Skeletal muscle cell (primary cell): Measurements from ENCODE around the gene MYO6.

Experiments used
- DNase-seq: peaks from one replicate; pipeline ENCODE4 v3.0.0-alpha.2; 2010; ENCODE audit warnings: low read depth
- H3K4me3 ChIP-seq: 2 replicates; pipeline ENCODE4 v1.5.1; 2011; ENCODE audit warnings: low read depth, mild to moderate bottlenecking, control low read depth, low read length, moderate library complexity

Gene MYO6

GRCh38 chr6:75933387-75933975 lies 184.4 kb downstream of the MYO6 start:
- no peak for DNase-seq
- no peak overlapping the region for H3K4me3 ChIP-seq

DNA sequence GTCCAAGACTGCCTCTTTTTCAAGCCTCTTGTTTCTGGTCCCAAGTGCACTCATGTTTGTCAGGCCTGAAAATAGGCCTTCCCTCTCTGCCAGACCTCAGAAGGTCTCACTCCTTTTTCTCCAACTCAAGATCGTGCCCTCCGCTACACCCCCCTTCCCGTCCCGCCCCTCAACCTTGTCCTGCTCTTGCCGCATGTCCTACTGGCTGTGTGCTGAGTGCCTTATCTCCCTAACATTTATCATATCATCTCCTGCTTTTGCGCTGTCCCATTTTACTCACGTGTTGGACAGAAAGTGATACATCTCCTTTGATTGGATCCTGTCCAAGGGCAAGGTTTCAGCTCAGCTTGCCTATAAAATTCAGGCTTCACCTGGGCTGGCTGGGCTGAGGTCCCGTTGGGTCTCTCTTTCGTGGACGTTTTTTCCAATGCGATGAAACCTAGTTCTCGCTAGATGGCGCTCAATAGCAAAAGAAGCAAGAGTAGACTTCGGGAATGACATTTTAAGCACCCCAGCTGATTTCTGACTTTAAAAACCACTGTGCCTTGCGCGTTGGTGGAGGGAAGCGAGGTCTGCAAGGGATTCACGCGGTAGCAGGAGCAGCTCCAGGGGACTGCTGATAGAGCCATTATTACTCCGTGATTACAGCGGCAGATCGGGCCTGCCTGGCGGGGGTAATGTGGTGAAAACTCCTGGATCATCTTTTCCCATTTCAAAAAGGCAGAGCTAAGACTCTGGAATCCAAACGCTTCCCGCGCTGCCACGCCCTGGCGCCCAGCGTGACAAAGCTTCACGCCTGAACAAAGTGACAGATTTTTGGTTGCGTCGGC lies 185.8 kb downstream of the MYO6 start:
- DNase-seq = peak; percentile 44
- peak overlapping the region; percentile 49 for H3K4me3 ChIP-seq

DNA sequence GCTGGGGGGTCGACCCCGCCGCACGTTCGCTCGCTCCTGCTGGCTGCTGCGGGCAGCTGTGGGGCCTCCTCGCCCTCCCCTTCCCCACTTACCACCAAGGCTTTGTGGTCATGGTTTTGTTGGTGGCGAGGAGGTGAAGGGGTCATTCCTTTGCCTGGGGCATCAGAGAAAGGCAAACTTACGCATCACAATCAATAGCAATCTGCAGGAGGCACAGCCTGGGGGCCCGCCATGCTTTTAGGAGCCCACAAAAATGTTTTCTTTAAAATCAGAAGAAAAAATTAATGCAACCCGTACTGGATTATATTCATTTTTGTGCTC lies 186.4 kb downstream of the MYO6 start:
- DNase-seq = no peak
- H3K4me3 ChIP-seq = peak overlapping the region; percentile 49

- H3K4me3 ChIP-seq = no peak overlapping the region
- no peak for DNase-seq
Measured at GRCh38 chr6:75936682-75937081, 187.6 kb downstream of the MYO6 start.

DNA sequence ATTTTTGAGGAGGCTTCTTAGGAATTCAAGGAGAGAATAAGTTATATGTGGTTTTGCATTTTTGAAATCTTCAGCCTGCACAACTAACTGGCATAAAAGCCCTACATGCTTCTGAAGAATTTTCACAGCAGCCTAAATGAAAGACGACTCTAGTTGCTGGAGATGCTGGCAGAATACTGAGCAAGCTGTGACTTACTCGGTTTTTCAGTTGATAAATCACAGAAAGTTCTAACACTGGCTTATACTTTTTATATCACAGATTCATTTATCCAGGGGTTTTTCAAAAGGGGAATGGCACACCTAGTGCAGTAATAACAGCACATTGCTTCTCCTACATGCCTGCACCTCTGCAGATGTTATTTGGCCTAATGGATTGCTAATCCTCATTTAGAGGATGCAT lies 188.8 kb downstream of the MYO6 start:
- no peak overlapping the region for H3K4me3 ChIP-seq
- no peak for DNase-seq

- no peak for DNase-seq
Measured at GRCh38 chr6:75940564-75940963, 191.5 kb downstream of the MYO6 start.

GRCh38 chr6:75941509-75941908 lies 192.5 kb downstream of the MYO6 start:
- no peak overlapping the region for H3K4me3 ChIP-seq
- no peak for DNase-seq

More at GRCh38 chr6:75940564-75940963, 191.5 kb downstream of the MYO6 start:
- no peak overlapping the region for H3K4me3 ChIP-seq

DNA sequence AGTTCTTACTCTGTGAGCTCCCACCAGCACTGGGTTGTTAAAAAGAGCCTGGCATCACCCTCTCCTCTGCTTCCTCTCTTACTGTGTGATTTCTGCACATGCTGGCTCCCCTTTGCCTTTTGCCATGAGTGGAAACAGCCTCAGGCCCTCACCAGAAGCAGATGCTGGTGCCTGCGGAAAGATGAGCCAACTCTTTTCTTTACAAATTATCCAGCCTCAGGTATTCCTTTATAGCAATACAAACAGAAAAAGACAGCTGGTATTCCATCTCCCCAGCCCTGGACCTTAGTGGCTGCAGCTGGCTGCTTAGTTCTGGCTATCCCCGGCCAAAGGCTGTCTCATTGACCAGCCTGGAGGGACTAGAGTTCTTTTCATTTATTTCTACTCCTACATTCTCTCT lies 194.3 kb downstream of the MYO6 start:
- no peak for DNase-seq
- no peak overlapping the region for H3K4me3 ChIP-seq

DNA sequence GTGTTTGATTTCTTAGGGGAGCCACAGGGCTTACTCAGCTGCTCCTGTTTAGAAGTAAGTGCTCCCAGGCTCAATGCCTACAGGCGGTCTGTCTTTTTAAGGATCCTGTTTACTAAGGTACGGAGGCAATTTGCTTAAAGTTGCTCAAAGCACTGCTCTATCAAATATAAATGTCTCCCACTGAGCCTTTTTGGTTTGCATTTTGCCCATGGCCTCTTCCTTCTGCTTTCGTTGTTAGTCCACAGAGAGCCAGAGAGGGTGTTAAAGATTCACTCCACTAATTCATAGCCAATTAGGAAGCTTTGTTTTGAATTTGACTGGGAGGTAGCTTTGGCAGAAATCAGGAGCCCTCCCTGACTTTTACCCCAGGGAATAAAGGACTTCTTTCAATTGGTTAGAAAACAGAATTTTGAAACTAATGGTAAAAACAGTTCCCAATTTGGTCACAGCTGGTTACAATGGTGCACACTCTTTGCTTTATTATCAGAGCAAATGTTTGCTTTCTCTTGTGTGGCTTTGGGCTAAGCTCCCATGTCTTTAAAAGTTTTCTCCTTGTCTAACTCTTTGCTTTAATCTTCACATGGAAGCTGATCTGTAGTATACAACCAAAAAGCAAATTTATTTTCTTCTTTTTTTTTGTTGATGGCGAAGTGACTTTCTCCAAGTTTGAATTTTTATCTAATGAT lies 197.2 kb downstream of the MYO6 start:
- no peak overlapping the region for H3K4me3 ChIP-seq
- no peak for DNase-seq

- no peak for DNase-seq
- no peak overlapping the region for H3K4me3 ChIP-seq
Measured at GRCh38 chr6:75947935-75948334, 198.9 kb downstream of the MYO6 start.

GRCh38 chr6:75952128-75952527 lies 203.1 kb downstream of the MYO6 start:
- no peak for DNase-seq
- H3K4me3 ChIP-seq = no peak overlapping the region

- no peak overlapping the region for H3K4me3 ChIP-seq
- DNase-seq = no peak
Measured at GRCh38 chr6:75963569-75963968, 214.5 kb downstream of the MYO6 start.

DNA sequence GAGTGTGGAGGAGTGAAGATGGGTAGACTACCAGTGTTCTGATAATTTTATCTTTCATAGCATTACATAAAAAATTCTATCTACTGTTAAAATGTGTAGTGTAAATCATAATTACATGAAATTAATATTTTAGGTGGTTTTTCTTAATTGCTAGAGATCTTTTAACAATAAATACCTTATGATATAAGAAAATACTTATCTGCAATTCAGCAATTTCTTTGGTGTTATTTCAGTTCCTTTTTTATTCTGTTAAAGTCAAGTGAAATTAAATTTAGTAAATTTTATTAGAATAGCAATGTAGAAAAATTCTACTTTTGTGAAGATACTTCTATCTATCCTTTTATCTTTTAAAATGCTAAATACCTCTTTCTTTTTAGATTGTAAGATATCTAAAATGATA lies 219.1 kb downstream of the MYO6 start:
- H3K4me3 ChIP-seq = no peak overlapping the region
- no peak for DNase-seq
